COR-L47 (cell line): Measurements from ENCODE around the gene OR10A3.

Experiments used
- DNase-seq: peaks from one replicate; lab custom pipeline; 2025; lab: John Stamatoyannopoulos, UW

The OR10A3 gene

DNA sequence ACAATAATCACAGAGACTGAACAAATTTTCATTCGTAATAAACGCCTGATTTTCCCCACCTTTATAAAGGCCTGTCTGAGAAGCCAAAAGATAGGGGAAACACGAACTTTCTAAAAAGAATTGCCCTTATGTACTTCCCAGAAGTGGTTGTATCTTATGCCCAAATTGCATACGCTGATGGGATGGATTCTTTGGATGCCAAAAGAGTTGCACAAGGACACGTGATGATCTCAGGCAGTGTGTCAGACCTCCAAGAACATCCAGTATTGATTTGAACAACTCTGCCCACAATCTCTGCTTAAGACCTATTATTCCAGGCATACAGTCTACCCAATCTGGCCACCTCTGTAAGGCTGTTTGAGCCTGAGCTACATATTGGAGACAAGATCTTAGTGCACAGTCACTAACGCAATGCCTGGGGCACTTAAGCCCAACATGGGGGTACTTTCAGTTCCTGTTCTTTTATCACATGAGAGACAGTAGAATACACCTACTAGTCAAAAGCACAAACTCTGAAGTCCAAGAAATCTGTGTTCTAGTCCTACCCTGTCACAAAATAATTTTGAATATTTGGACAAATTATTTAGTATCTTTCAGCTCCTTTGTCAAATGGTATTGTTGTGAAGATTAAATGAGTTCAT lies 49.3 kb downstream of the OR10A3 start:
- no peak for DNase-seq

- DNase-seq, result no peak
Observed at GRCh38 chr11:7890417-7891172, 50.9 kb downstream of the OR10A3 start.

DNA sequence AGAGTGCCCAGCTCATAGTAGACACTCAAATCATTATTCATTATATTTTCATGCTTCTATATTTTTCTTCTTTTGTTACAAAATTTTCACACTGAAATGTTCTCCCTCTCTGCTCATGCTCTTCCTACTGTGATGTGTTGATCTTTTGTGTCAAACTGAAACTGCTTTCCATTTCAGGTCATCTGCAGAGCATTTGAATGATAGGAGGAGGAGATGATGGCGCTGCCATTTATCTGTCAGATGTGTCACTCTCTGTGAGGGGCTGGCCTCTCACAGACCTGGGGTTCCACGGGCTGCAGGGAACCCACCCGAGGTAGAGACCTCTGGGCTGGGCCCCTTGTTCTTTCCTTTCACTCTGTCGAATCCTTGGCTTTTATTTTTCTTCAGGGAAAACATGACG lies 51.5 kb downstream of the OR10A3 start:
- no peak for DNase-seq
